ENCODE results near the gene KIF27. TPM values are rescaled to one million over a fixed set of nuclear protein-coding genes. Genes with fewer than 3 reads are reported as not detected.

The KIF27 gene
- total RNA-seq, 1 experiment from 2014 or later, result 9.2 TPM

DNA sequence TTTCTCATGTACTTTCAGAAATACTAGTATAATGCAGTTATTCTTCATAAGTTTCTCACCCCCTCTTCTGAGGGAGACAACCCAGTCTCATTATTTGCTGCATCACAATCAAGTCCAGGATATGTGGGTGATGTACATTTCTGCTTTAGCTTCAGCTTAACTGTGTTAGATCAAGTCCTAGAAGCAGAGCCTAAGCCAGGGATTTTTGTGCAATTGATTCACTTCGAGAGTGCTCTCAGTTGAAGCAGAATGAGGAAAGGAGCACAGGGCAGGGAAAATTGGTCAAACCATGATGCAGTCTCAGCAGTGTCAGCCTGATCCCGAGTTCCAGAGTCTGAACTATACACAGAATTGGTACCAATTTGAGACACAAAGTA is 43.7 kb upstream of the KIF27 start:
- Histone ChIP-seq H3K27me3 (replicated peaks; ENCODE audit: insufficient read depth, low read depth, low read length, poor library complexity) (no peaks in the 10 kb centered on the region), H3K9me3 (ENCODE audit: low read depth, low read length, poor library complexity, severe bottlenecking) (no peaks in the 10 kb centered on the region), H3K4me3 (ENCODE audit: low read depth, low read length, poor library complexity, severe bottlenecking) (no peak overlapping the region), H3K27ac (ENCODE audit: low read depth, low read length, poor library complexity, severe bottlenecking) (peak overlapping the region; percentile 80), H3K4me1 (ENCODE audit: insufficient read depth, low read length, poor library complexity, severe bottlenecking) (peaks cover 5% of the 10 kb centered on the region), H3K36me3 (ENCODE audit: insufficient read depth, low read length, poor library complexity, severe bottlenecking) (peaks cover 38% of the 10 kb centered on the region)
- CTCF ChIA-PET, result no interaction called here
- no peak for DNase-seq (ENCODE audit: low spot score)
- POLR2A ChIA-PET (ENCODE audit: low non-redundant PET), result interaction anchor here (0.6 kb wide), 2 partner anchors 13 to 16 kb away, joined by 3 to 5 read pairs; no protein-coding TSS in a partner anchor
- BruUV-seq (replicated peaks), result no TSS peak
- intact Hi-C loops (cut with micrococcal nuclease; ENCODE audit: unreplicated experiment), result no loop called here
- TF ChIP-seq, protein P1, sequence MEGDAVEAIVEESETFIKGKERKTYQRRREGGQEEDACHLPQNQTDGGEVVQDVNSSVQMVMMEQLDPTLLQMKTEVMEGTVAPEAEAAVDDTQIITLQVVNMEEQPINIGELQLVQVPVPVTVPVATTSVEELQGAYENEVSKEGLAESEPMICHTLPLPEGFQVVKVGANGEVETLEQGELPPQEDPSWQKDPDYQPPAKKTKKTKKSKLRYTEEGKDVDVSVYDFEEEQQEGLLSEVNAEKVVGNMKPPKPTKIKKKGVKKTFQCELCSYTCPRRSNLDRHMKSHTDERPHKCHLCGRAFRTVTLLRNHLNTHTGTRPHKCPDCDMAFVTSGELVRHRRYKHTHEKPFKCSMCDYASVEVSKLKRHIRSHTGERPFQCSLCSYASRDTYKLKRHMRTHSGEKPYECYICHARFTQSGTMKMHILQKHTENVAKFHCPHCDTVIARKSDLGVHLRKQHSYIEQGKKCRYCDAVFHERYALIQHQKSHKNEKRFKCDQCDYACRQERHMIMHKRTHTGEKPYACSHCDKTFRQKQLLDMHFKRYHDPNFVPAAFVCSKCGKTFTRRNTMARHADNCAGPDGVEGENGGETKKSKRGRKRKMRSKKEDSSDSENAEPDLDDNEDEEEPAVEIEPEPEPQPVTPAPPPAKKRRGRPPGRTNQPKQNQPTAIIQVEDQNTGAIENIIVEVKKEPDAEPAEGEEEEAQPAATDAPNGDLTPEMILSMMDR (conservative IDR thresholded peaks at IDR 0.05; ENCODE audit: low read depth, low read length), result no peak
- no peak for TF ChIP-seq EZH2 (IDR thresholded peaks at IDR 0.05; ENCODE audit: borderline replicate concordance, low read depth, low read length, poor library complexity, severe bottlenecking)

DNA sequence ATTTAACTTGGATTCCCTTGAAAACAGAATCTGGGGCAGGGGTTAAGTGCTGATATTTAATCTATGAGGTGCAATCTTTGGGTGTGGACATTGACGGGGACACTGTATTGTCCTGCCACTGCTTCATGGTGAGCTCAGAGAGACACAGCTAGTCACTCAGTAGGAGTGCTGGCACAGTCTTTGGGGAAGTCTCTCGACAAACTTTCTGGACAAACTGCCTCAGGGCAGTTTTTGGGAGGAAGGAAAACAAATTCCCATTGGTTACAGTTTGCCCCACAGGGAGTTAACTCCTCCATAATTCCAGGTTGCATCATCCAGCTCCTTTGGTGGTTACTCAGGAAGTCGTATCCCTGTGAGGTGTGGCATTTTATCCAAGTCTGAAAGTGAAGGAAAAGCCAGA is 40.9 kb upstream of the KIF27 start:
- CTCF ChIA-PET, result no interaction called here
- POLR2A ChIA-PET (ENCODE audit: low non-redundant PET), result interaction anchor here (0.6 kb wide), 1 partner anchor 9 kb away, joined by 8 read pairs; no protein-coding TSS in a partner anchor
- no TSS peak for BruUV-seq (replicated peaks)
- no peak for TF ChIP-seq EZH2 (IDR thresholded peaks at IDR 0.05; ENCODE audit: borderline replicate concordance, low read depth, low read length, poor library complexity, severe bottlenecking)
- TF ChIP-seq, protein P1 (conservative IDR thresholded peaks at IDR 0.05; ENCODE audit: low read depth, low read length), result no peak
- intact Hi-C loops (cut with micrococcal nuclease; ENCODE audit: unreplicated experiment), result no loop called here
- H3K4me3 ChIP-seq (ENCODE audit: low read depth, low read length, poor library complexity, severe bottlenecking), result no peak overlapping the region
- DNase-seq (ENCODE audit: low spot score), result no peak
- H3K4me1 ChIP-seq (ENCODE audit: insufficient read depth, low read length, poor library complexity, severe bottlenecking), result peaks cover 5% of the 10 kb centered on the region
- no peaks in the 10 kb centered on the region for H3K9me3 ChIP-seq (ENCODE audit: low read depth, low read length, poor library complexity, severe bottlenecking)
- no peaks in the 10 kb centered on the region for H3K27me3 ChIP-seq (replicated peaks; ENCODE audit: insufficient read depth, low read depth, low read length, poor library complexity)
- peaks cover 11% of the 10 kb centered on the region for H3K36me3 ChIP-seq (ENCODE audit: insufficient read depth, low read length, poor library complexity, severe bottlenecking)
- no peak overlapping the region for H3K27ac ChIP-seq (ENCODE audit: low read depth, low read length, poor library complexity, severe bottlenecking)

DNA sequence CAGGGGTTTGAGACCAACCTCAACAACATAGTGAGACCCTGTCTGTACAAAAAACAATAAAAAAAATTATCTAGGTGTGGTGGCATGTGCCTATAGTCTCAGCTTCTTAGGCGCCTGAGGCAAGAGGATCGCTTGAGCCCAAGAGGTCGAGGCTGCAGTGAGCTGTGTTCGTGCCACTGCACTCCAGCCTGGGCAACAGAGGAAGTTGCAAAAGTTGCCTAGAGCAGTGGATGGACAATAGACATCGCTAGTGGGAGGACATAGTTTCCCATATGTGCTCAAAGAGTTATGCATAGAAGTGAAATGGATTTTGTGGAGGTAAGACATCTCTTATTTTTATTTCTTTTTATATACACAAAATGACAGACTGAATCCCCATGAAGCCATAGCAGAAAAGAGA is 39.8 kb upstream of the KIF27 start:
- no TSS peak for BruUV-seq (replicated peaks)
- Histone ChIP-seq H3K36me3 (ENCODE audit: insufficient read depth, low read length, poor library complexity, severe bottlenecking) (no peaks in the 10 kb centered on the region), H3K4me3 (ENCODE audit: low read depth, low read length, poor library complexity, severe bottlenecking) (no peak overlapping the region), H3K4me1 (ENCODE audit: insufficient read depth, low read length, poor library complexity, severe bottlenecking) (peaks cover 5% of the 10 kb centered on the region), H3K27ac (ENCODE audit: low read depth, low read length, poor library complexity, severe bottlenecking) (no peak overlapping the region), H3K27me3 (replicated peaks; ENCODE audit: insufficient read depth, low read depth, low read length, poor library complexity) (no peaks in the 10 kb centered on the region), H3K9me3 (ENCODE audit: low read depth, low read length, poor library complexity, severe bottlenecking) (no peaks in the 10 kb centered on the region)
- intact Hi-C loops (cut with micrococcal nuclease; ENCODE audit: unreplicated experiment), result no loop called here
- ChIA-PET POLR2A (ENCODE audit: low non-redundant PET) (interaction anchor here (0.6 kb wide), 2 partner anchors 818 to 858 kb away, joined by 3 to 5 read pairs; no protein-coding TSS in a partner anchor), CTCF (no interaction called here)
- TF ChIP-seq EZH2 (IDR thresholded peaks at IDR 0.05; ENCODE audit: borderline replicate concordance, low read depth, low read length, poor library complexity, severe bottlenecking), result no peak
- TF ChIP-seq, protein P1 (conservative IDR thresholded peaks at IDR 0.05; ENCODE audit: low read depth, low read length), result no peak
- DNase-seq (ENCODE audit: low spot score), result no peak

All from A673 (cell line).